GM19395 (cell line): Measurements from ENCODE around the gene GTF2H4.
"Not testable (repeated sequence)": the region's sequence is repeated elsewhere in the genome, so short reads cannot be mapped to it uniquely, and the experiment has no call there.

Source experiments
- ATAC-seq: cut with Tn5 transposase; IDR thresholded peaks from one replicate; pipeline ENCODE4 v1.9.1; 2021; ENCODE audit warnings: mild to moderate bottlenecking, moderate library complexity; ENCODE audit not compliant: unreplicated experiment

The GTF2H4 gene

GRCh38 chr6:30917487-30917886, 9.5 kb downstream of the GTF2H4 start:
- ATAC-seq, result no peak

- no peak for ATAC-seq
Measured at GRCh38 chr6:30918670-30919069, 10.7 kb downstream of the GTF2H4 start.

- no peak for ATAC-seq
Measured at GRCh38 chr6:30922447-30922852, 14.4 kb downstream of the GTF2H4 start.

DNA sequence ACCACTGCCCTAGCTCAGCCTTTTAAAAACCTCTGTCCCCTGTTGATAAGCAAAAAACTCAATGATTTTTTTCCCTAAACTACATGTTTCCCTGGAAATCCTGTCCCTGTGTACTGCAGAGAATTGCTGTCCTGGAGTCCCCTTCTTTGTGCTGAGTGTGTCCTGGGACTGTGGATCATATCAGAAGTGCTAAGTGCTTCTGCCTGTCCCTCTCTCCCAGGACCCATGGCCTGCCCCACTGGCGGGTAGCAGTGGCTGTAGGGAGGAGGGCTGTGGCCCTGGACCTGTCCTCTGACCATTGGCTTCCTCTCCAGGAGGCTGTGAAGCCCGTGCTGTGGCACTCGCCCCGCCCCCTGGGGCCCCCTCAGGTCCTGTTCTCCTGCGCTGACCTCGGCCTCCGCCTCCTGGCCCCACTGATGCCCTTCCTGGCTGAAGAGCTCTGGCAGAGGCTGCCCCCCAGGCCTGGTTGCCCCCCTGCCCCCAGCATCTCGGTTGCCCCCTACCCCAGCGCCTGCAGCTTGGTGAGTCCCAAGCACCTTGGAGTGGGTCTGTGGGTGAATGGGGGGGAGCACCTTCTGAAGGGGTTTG, 16.1 kb downstream of the GTF2H4 start:
- ATAC-seq, result not testable (repeated sequence)

- ATAC-seq, result no peak
Measured at GRCh38 chr6:30926644-30927043, 18.6 kb downstream of the GTF2H4 start.

DNA sequence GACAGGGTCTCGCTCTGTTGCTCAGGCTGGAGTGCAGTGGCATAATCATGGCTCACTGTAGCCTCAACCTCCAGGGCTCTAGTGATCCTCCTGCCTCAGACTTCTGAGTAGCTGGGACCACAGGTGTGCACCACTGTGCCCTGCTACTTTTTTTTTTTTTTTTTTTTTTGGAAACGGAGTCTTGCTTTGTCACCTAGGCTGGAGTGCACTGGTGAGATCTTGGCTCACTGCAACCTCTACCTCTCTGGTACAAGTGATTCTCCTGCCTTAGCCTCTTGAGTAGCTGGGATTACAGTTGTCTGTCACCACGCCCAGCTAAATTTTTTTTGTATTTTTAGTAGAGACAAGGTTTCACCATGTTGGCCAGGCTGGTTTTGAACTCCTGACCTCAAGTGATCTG, 19.1 kb downstream of the GTF2H4 start:
- not testable (repeated sequence) for ATAC-seq

DNA sequence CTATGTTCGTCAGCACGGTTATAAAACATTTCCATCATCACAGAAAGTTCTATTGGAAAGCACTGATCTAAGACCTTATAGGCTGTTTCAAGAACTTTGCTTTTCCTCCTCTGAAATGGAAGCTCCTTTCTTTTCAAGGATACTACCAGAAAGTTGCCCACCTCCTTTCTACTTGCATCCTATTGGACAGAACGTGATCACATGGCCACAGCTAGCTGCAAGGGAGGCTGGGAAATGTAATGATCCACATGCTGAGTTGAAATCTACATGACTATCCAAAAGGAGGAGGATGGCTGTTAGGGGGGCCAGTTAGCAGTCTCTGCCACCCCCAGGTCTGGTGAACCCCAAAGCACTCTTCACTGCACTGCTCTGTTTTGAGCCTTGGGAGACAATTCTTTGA, 20.7 kb downstream of the GTF2H4 start:
- ATAC-seq, result no peak

DNA sequence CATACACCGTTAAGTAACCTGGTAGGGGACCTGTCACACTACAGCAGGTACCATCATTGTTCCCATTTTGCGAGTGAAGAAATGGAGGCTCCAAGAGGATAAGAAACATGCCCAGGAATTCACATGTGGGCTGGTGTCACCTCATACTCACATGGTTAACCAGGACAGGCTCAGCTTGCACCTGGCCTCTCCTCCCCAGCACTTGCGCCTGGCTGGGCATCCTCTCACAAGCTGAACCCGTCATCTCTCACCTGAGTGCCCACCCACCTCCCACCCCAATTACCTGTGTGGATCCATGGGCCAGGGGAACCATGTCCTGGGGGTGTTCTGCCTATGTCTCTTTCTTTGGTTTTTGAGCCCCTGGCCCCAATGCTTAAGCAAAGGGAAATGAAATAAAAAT, 22.5 kb downstream of the GTF2H4 start:
- ATAC-seq, result no peak

DNA sequence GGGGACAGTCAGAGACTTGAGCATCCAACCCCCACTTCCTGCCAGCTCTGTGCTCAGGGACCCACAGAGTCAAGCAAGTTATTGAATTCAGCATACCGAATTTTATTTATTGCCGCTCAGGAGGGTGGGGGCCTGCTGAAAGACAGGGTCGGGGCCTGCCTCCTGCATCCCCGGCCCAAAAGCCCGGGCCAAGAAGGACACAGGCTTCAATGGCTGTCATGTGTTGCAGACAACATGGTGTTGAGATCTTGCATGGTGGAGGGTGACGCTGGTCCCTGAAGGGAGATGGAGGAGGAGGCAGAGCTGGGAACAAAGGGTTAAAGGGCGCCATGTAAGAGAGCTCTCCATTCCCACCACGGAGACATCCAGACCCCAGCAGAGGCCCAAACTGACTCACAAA, 23.3 kb downstream of the GTF2H4 start:
- no peak for ATAC-seq

DNA sequence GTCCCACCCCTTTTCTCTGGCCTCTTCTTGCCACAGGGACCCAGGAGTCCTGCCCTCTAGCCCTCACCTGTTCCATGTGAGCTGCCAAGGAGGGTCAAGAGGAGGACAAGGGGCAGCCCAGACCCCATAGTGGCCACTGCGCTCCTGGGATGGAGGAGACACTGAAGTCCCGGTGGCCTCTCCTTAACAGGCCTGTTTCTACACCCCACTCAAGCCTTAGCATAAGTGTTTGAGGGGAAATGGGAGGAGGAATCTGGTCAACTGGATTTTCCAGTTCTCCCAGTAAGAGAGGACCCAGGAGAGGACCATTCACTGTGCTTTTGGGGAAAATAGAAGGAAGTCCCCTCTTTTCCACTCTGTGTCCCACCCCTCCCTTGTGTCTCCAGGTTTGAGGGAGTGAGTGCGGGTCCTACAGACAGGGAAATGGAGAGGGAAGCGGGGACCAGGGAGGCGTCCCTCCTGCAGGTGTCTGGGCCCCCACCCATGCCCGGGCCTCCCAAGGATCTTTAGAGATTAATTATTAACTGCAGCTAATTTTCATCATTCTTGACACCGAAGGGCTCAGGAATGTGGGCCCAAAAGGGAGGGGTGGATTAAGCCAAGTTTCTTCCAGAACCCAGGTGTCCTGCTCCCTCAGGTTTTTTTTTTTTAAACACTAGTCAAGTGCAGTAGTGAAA, 24.1 kb downstream of the GTF2H4 start, which contains the start of gene SFTA2:
TSS of gene SFTA2 (minus strand) at position 202 of the 677 bp plus-strand sequence. CDS start at position 128, 74 bp downstream.
- ATAC-seq, result no peak

GRCh38 chr6:30932665-30933365, 24.8 kb downstream of the GTF2H4 start:
- ATAC-seq, result no peak

DNA sequence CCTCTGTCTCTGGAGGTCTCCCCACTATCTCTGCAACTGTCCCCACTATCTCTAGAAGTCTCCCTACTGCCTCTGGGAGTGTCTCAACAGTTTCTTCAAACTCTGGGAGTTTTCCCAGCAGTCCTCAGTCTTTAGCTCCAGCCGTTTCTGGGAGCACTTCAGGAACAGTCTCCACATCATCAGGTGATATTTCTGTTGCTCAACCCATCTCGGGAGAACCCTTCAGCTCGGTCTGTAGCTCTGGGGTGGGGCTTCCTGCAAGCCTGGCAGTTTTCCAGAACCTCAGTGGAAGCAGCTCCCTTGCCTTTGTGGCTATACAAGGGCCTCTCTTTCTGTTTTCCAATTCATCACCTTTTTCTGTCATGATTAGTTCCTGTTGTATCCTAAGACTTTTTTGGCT, 27.0 kb downstream of the GTF2H4 start:
- no peak for ATAC-seq

DNA sequence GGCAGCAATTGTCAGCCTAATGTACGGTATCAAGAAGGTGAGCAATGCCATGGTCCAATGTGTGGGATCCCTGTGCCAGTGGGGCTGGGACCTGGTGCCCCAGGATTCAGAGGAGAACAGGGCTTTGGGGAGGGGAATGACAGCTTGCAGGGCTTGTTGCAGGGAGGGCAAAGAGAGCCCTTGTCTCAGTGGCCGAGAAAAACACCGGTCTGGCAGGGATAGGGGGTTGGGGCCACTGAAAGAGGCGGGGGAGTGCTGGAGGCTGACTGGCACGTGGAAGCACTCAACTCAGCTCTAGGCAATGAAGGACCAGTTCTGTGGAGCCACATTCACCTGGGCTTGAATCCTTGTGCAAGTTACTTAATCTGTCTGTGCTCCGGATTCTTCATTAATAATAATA, 29.3 kb downstream of the GTF2H4 start:
- no peak for ATAC-seq

GRCh38 chr6:30938730-30939129, 30.7 kb downstream of the GTF2H4 start:
- no peak for ATAC-seq

- no peak for ATAC-seq
Measured at GRCh38 chr6:30939473-30939872, 31.5 kb downstream of the GTF2H4 start.

GRCh38 chr6:30940361-30940986, 32.5 kb downstream of the GTF2H4 start, which contains the start of gene MUCL3:
Gene MUCL3 (plus strand): TSS chr6:30940973. CDS start chr6:30941000, 27 bp downstream.
- no peak for ATAC-seq

- ATAC-seq, result no peak
Measured at GRCh38 chr6:30942338-30943060, 34.5 kb downstream of the GTF2H4 start.

DNA sequence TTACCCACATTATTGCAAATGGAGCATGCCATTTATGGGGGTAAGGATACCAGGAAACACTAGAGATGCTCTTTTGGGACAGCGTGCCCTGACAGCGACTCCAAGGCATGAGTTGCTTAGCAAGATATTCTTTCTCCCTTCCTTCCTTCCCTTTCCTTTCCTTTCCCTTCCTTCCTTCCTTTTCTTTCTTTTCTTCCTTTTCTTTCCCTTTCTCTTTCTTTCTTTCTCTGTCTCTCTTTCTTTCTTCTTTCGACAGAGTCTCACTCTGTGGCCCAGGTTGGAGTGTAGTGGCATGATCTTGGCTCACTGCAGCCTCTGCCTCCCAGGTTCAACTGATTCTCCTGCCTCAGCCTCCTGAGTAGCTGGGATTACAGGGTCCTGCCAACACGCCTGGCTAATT, 36.0 kb downstream of the GTF2H4 start:
- no peak for ATAC-seq

GRCh38 chr6:30945281-30945680, 37.3 kb downstream of the GTF2H4 start:
- no peak for ATAC-seq

DNA sequence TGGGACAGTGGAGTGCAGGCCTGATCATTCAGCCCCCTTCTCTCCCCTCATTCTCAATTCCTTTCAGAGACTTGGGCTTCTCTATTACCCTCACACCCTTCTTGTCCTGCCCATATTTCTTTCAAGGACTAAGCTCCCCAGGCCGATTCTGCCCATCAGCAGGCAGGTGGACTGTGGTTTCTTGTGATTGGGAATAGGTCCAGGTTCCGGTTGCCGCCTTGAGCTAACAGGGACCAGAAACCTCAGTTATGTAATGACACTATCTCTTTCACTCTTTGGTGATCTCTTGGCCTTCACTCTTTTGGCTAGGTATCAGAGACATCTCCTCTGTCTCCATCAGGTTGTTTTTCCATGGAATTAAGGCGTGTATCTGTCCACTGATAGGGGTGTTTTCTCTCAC, 39.2 kb downstream of the GTF2H4 start:
- no peak for ATAC-seq

- ATAC-seq, result no peak
Measured at GRCh38 chr6:30948811-30949210, 40.8 kb downstream of the GTF2H4 start.
